H1 (cell line): ENCODE data around the gene PRDM5. TPM values are rescaled to one million over a fixed set of nuclear protein-coding genes. Genes with fewer than 3 reads are reported as not detected.

Experiments used
- CTCF ChIA-PET: fragments of 300-600 bp; sonication (Branson Sonifier 250); formaldehyde crosslinking; loops from one replicate; lab custom pipeline; 2021; ENCODE audit not compliant: partially characterized antibody; lab: Charles Lee
- POLR2A ChIA-PET: fragments of 300-600 bp; sonication (Branson Sonifier 250); formaldehyde crosslinking; loops from one replicate; lab custom pipeline; 2021; ENCODE audit warnings: inconsistent platforms; ENCODE audit not compliant: partially characterized antibody; lab: Charles Lee
- DNase-seq, 2 experiments: peaks; one replicate each; pipeline versions ENCODE4 v3.0.0 to v3.0.0-alpha.2; 2010 to 2022; ENCODE audit warnings: low spot score in 2 of 2, low read depth in 1 of 2, mixed read lengths in 1 of 2
- FAIRE-seq: peaks from 2 replicates; lab custom pipeline; 2011; peaks lifted over from hg19 to GRCh38; lab: Jason Lieb, UNC
- H2AFZ ChIP-seq: 2 replicates; pipeline ENCODE4 v1.8.1; 2012; ENCODE audit warnings: low read length, inconsistent platforms
- H2AK5ac ChIP-seq: 2 replicates; pipeline ENCODE4 v1.6.1; 2013; ENCODE audit warnings: low read depth, low read length
- H2BK120ac ChIP-seq: replicated peaks from 2 replicates; pipeline ENCODE3; 2013; ENCODE audit warnings: low read depth, low read length, inconsistent platforms
- H2BK12ac ChIP-seq: 2 replicates; pipeline ENCODE4 v1.6.1; 2013; ENCODE audit warnings: low read depth, low read length
- H2BK15ac ChIP-seq: 2 replicates; pipeline ENCODE4 v1.6.1; 2013; ENCODE audit warnings: low read length
- H2BK20ac ChIP-seq: 2 replicates; pipeline ENCODE4 v1.6.1; 2013; ENCODE audit warnings: low read length
- H2BK5ac ChIP-seq: 2 replicates; pipeline ENCODE4 v1.6.1; 2013; ENCODE audit warnings: low read depth, low read length
- H3K14ac ChIP-seq: 2 replicates; pipeline ENCODE4 v1.6.1; 2013; ENCODE audit warnings: inconsistent platforms; ENCODE audit not compliant: insufficient read length
- H3K18ac ChIP-seq: 2 replicates; pipeline ENCODE4 v1.6.1; 2013; ENCODE audit warnings: low read length; ENCODE audit errors: extremely low read depth
- H3K23ac ChIP-seq: 2 replicates; pipeline ENCODE4 v1.6.1; 2013; ENCODE audit warnings: inconsistent platforms; ENCODE audit not compliant: insufficient read length
- H3K23me2 ChIP-seq: 2 replicates; pipeline ENCODE4 v1.6.1; 2013; ENCODE audit warnings: low read depth, low read length
- H3K27ac ChIP-seq: 2 replicates; pipeline ENCODE4 v1.6.1; 2011; ENCODE audit warnings: low read depth, low read length, inconsistent platforms
- H3K27me3 ChIP-seq, 4 experiments: replicated peaks in 1 of 4; 1 replicate in 1 of 4; 2 replicates in 3 of 4; pipeline versions ENCODE4 v1.6.1 to v1.8.1; 2011 to 2013; ENCODE audit warnings: low read length in 3 of 4, mild to moderate bottlenecking in 3 of 4, inconsistent platforms in 2 of 4, mixed read lengths in 2 of 4, moderate library complexity in 1 of 4; ENCODE audit not compliant: control insufficient read depth in 3 of 4, insufficient read depth in 3 of 4; ENCODE audit errors: extremely low read depth in 1 of 4
- H3K36me3 ChIP-seq, 4 experiments: 2 replicates each; pipeline versions ENCODE4 v1.6.1 to v1.8.1; 2011 to 2013; ENCODE audit warnings: mild to moderate bottlenecking in 4 of 4, low read length in 3 of 4, moderate library complexity in 2 of 4, control low read depth in 1 of 4, inconsistent platforms in 1 of 4; ENCODE audit not compliant: insufficient read depth in 4 of 4, control insufficient read depth in 2 of 4
- H3K4ac ChIP-seq: replicated peaks from 2 replicates; pipeline ENCODE3; 2013; ENCODE audit warnings: low read length, low read depth, mixed read lengths, inconsistent platforms; ENCODE audit not compliant: insufficient read length
- H3K4me1 ChIP-seq, 4 experiments: replicated peaks in 1 of 4; 1 replicate in 1 of 4; 2 replicates in 3 of 4; pipeline versions ENCODE4 v1.6.1 to v1.8.1; 2011 to 2013; ENCODE audit warnings: low read length in 3 of 4, inconsistent platforms in 2 of 4, mixed read lengths in 1 of 4; ENCODE audit not compliant: insufficient read depth in 4 of 4, control insufficient read depth in 3 of 4
- H3K4me2 ChIP-seq, 2 experiments: 2 replicates each; pipeline versions ENCODE4 v1.6.1 to v1.8.1; 2011 to 2013; ENCODE audit warnings: low read depth in 2 of 2, low read length in 2 of 2, control low read depth in 1 of 2, inconsistent platforms in 1 of 2, mild to moderate bottlenecking in 1 of 2; ENCODE audit not compliant: insufficient read depth in 1 of 2
- H3K4me3 ChIP-seq, 4 experiments: fragments of 200-600, 300-600 bp in 1 of 4; sonication (generic), shearing (Covaris generic), sonication (Bioruptor Twin) in 1 of 4; 2 replicates each; pipeline versions ENCODE4 v1.5.1 to v1.8.1; 2011 to 2016; ENCODE audit warnings: low read length in 4 of 4, low read depth in 3 of 4, control low read depth in 2 of 4, inconsistent platforms in 2 of 4, mild to moderate bottlenecking in 2 of 4, mixed read lengths in 1 of 4, moderate library complexity in 1 of 4; ENCODE audit not compliant: insufficient read depth in 2 of 4; ENCODE audit errors: extremely low read depth in 1 of 4
- H3K56ac ChIP-seq: replicated peaks from 2 replicates; pipeline ENCODE3; 2013; ENCODE audit warnings: low read depth, mild to moderate bottlenecking, mixed read lengths, low read length, inconsistent platforms; ENCODE audit not compliant: insufficient read length
- H3K79me1 ChIP-seq: 2 replicates; pipeline ENCODE4 v1.6.1; 2013; ENCODE audit warnings: low read depth, low read length, control low read depth
- H3K79me2 ChIP-seq, 2 experiments: 2 replicates each; pipeline versions ENCODE4 v1.6.1 to v1.8.1; 2012 to 2013; ENCODE audit warnings: low read length in 2 of 2, mild to moderate bottlenecking in 2 of 2, inconsistent platforms in 1 of 2; ENCODE audit not compliant: insufficient read depth in 2 of 2, control insufficient read depth in 1 of 2
- H3K9ac ChIP-seq, 4 experiments: replicated peaks in 1 of 4; 1 replicate in 1 of 4; 2 replicates in 3 of 4; pipeline versions ENCODE4 v1.6.1 to v1.8.1; 2011 to 2013; ENCODE audit warnings: low read depth in 3 of 4, low read length in 3 of 4, control low read depth in 2 of 4, mild to moderate bottlenecking in 2 of 4, moderate library complexity in 2 of 4, inconsistent platforms in 1 of 4; ENCODE audit errors: extremely low read depth in 1 of 4
- H3K9me3 ChIP-seq, 2 experiments: 2 replicates each; pipeline versions ENCODE4 v1.6.1 to v1.8.1; 2012 to 2013; ENCODE audit warnings: mild to moderate bottlenecking in 2 of 2, moderate library complexity in 2 of 2, control low read depth in 1 of 2, inconsistent platforms in 1 of 2, low read depth in 1 of 2, low read length in 1 of 2, mixed read lengths in 1 of 2; ENCODE audit not compliant: insufficient read depth in 2 of 2
- H4K20me1 ChIP-seq, 2 experiments: replicated peaks in 1 of 2; 2 replicates each; pipeline versions ENCODE3 to v1.8.1; 2011 to 2013; ENCODE audit warnings: inconsistent platforms in 2 of 2, low read length in 2 of 2, mild to moderate bottlenecking in 1 of 2; ENCODE audit not compliant: insufficient read depth in 2 of 2, control insufficient read depth in 1 of 2
- H4K5ac ChIP-seq: 2 replicates; pipeline ENCODE4 v1.6.1; 2013; ENCODE audit warnings: low read length, low read depth, mixed read lengths, inconsistent platforms; ENCODE audit not compliant: insufficient read length
- H4K8ac ChIP-seq: 2 replicates; pipeline ENCODE4 v1.8.0; 2013; ENCODE audit warnings: mild to moderate bottlenecking, moderate library complexity, low read length, inconsistent platforms; ENCODE audit not compliant: insufficient read depth; ENCODE audit errors: extremely low read depth
- H4K91ac ChIP-seq: replicated peaks from 2 replicates; pipeline ENCODE3; 2013; ENCODE audit warnings: low read length, mixed read lengths, inconsistent platforms; ENCODE audit not compliant: insufficient read length
- CTBP2 ChIP-seq: IDR thresholded peaks from 2 replicates; pipeline ENCODE4 v1.7.0; 2011; ENCODE audit warnings: borderline replicate concordance, mild to moderate bottlenecking, moderate library complexity, mixed read lengths, low read length; ENCODE audit not compliant: insufficient read depth, insufficient read length
- FOSL1 ChIP-seq: IDR thresholded peaks from 2 replicates; pipeline ENCODE4 v1.6.1; 2011; ENCODE audit warnings: mild to moderate bottlenecking, low read depth, low read length, moderate library complexity; ENCODE audit not compliant: insufficient read depth
- SP2 ChIP-seq: IDR thresholded peaks from 2 replicates; pipeline ENCODE4 v1.6.1; 2012; ENCODE audit warnings: mild to moderate bottlenecking, low read length, inconsistent platforms
- SUZ12 ChIP-seq: fragments of 200-600 bp; sonication (generic); IDR thresholded peaks from 2 replicates; pipeline ENCODE4 v1.6.1; 2012; ENCODE audit warnings: mild to moderate bottlenecking, inconsistent platforms, low read length, moderate library complexity, mixed read lengths
- WGBS, 2 experiments: shearing (Covaris generic) in 1 of 2; methylation state at CpG; one replicate each; pipeline versions ENCODE4 v1.1.6 to v1.1.7; 2013 to 2015; ENCODE audit warnings: low lambda C conversion rate in 2 of 2, mixed read lengths in 2 of 2, inconsistent platforms in 1 of 2, low coverage in 1 of 2, missing lambda C conversion rate in 1 of 2; ENCODE audit not compliant: insufficient replicate concordance in 2 of 2, insufficient coverage in 1 of 2, insufficient read length in 1 of 2; ENCODE audit errors: extremely low coverage in 1 of 2, missing lambda C conversion rate in 1 of 2; 5-methylcytosine and 5-hydroxymethylcytosine counted together
- polyA plus RNA-seq, 7 experiments: library from polyadenylated mRNA; depleted of rRNA in 3 of 7; stranded (reverse) in 5 of 7; unstranded in 2 of 7; fragments of >200 nt in 5 of 7; fragments of 200-250 nt in 2 of 7; gene quantifications; 1 replicate in 5 of 7; 2 replicates in 1 of 7; 4 replicates in 1 of 7; pipeline versions ENCODE4 v1.2.1 to v1.2.3, GENCODE V29; 2011 to 2013; ENCODE audit warnings: missing spikeins in 2 of 7, mixed read lengths in 2 of 7
- total RNA-seq: library from RNA; stranded (reverse); fragmentation: NEBNext Ultra II Directional; extraction: Animal tissue kit (Norgen Biotek cat#: 25700); gene quantifications from 2 replicates; pipeline ENCODE4 v1.2.1, GENCODE V29; 2021

The PRDM5 gene
- total and polyA plus RNA-seq, 2 of the 8 experiments (the other 6 are each of a cell fraction or from before 2014, with no cell fraction given) = 8.2 to 23.4 TPM

DNA sequence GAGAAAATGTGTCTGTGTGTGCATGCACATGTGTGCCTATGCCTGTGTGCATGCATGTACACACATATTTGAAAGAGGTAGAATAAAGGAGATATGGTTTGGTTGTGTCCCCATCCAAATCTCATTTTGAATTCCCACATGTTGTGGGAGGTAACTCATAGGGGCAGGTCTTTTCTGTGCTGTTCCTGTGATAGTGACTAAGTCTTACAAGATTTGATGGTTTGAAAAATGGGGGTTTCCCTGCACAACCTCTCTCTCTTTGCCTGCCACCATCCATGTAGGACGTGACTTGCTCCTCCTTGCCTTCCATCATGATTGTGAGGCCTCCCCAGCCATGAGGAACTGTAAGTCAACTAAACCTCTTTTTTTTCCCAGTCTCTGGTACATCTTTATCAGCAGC, 87.2 kb downstream of the PRDM5 start:
- no peaks in the 10 kb centered on the region for H3K23me2 ChIP-seq
- no peaks in the 10 kb centered on the region for H3K9me3 ChIP-seq
- H2BK20ac ChIP-seq = no peak overlapping the region
- H4K91ac ChIP-seq = no peak overlapping the region
- H2BK15ac ChIP-seq = no peak overlapping the region
- H3K79me2 ChIP-seq = no peaks in the 10 kb centered on the region
- H3K4me3 ChIP-seq = no peak overlapping the region
- no peak overlapping the region for H3K4me2 ChIP-seq
- no peak overlapping the region for H3K23ac ChIP-seq
- DNase-seq = no peak
- no peak overlapping the region for H3K18ac ChIP-seq
- no peak for FAIRE-seq
- H2AK5ac ChIP-seq = no peak overlapping the region
- no peak overlapping the region for H3K14ac ChIP-seq
- no peaks in the 10 kb centered on the region for H3K36me3 ChIP-seq
- 94% methylated on average over 1 of the region's 1 CpG; no CpG with 5 or more reads in 1 of the 2 experiments for WGBS, 2 experiments
- no peaks in the 10 kb centered on the region for H3K79me1 ChIP-seq
- no peak overlapping the region for H3K27ac ChIP-seq
- H2BK120ac ChIP-seq = no peak overlapping the region
- no peak overlapping the region for H3K56ac ChIP-seq
- peaks cover 0 to 2% of the 10 kb centered on the region in 2 experiments for H4K20me1 ChIP-seq
- H2AFZ ChIP-seq = no peak overlapping the region
- ChIA-PET POLR2A (interaction anchor here (1.0 kb wide), 1 partner anchor 9 kb away, joined by 4 read pairs; no protein-coding TSS in a partner anchor), CTCF (interaction anchor here (0.7 to 2.9 kb wide), 3 partner anchors 9 to 62 kb away, joined by 3 to 9 read pairs (median 3); no protein-coding TSS in a partner anchor)
- no peak overlapping the region for H3K4ac ChIP-seq
- no peak overlapping the region for H3K9ac ChIP-seq
- no peaks in the 10 kb centered on the region for H3K27me3 ChIP-seq
- no peak overlapping the region for H2BK5ac ChIP-seq
- no peak for TF ChIP-seq FOSL1
- TF ChIP-seq SP2 = no peak
- no peak for TF ChIP-seq CTBP2
- no peak for TF ChIP-seq SUZ12
- H4K8ac ChIP-seq = no peak overlapping the region
- no peaks in the 10 kb centered on the region for H3K4me1 ChIP-seq
- H2BK12ac ChIP-seq = no peak overlapping the region
- no peak overlapping the region for H4K5ac ChIP-seq
